B cell (primary cell): ENCODE measurements around the gene EDC3. TPM values are rescaled to one million over a fixed set of nuclear protein-coding genes. Genes with fewer than 3 reads are reported as not detected.
A peak's percentile ranks its signal among the peaks of the same experiment; 100 is the strongest.

Source experiments
- ATAC-seq: fragments of 200-7000 bp; cut with Tn5 transposase; one replicate; pipeline ENCODE4 v1.10.0; 2021; ENCODE audit warnings: low read depth, mild to moderate bottlenecking, moderate number of reproducible peaks, moderate library complexity
- CTCF ChIA-PET: fragments of 350-600 bp; sonication (Branson Sonifier 250); formaldehyde crosslinking; loops from one replicate; lab custom pipeline; 2021; ENCODE audit warnings: antibody characterized with exemption, inconsistent platforms; lab: Charles Lee
- POLR2A ChIA-PET: fragments of 350-600 bp; sonication (Branson Sonifier 250); formaldehyde crosslinking; loops from one replicate; lab custom pipeline; 2021; ENCODE audit warnings: antibody characterized with exemption; lab: Charles Lee
- DNase-seq: peaks from one replicate; pipeline ENCODE4 v3.0.0; 2013
- H2AFZ ChIP-seq: 2 replicates; pipeline ENCODE4 v1.6.1; 2012; ENCODE audit warnings: mild to moderate bottlenecking, low read depth, low read length; ENCODE audit not compliant: insufficient read depth, poor library complexity, severe bottlenecking
- H3K27ac ChIP-seq, 2 donors: 1 replicate in 1 of 2; 2 replicates in 1 of 2; pipeline ENCODE4 v1.5.1; 2012 to 2013; ENCODE audit warnings: low read length in 2 of 2, mild to moderate bottlenecking in 2 of 2, moderate library complexity in 1 of 2
- H3K27me3 ChIP-seq, 4 experiments: fragments of 200-600 bp in 1 of 4; sonication (generic) in 1 of 4; replicated peaks in 1 of 4; 1 replicate in 2 of 4; 2 replicates in 2 of 4; pipeline versions ENCODE4 v1.6.1 to v1.7.0; 2013 to 2016; ENCODE audit warnings: low read length in 3 of 4, mild to moderate bottlenecking in 2 of 4, mixed read lengths in 1 of 4, moderate library complexity in 1 of 4; ENCODE audit not compliant: insufficient read depth in 4 of 4, control insufficient read depth in 3 of 4; ENCODE audit errors: control extremely low read depth in 1 of 4
- H3K36me3 ChIP-seq, 2 experiments: replicated peaks in 1 of 2; 1 replicate in 1 of 2; 2 replicates in 1 of 2; pipeline versions ENCODE4 v1.6.1 to v1.7.1; 2013; ENCODE audit warnings: low read length in 1 of 2; ENCODE audit not compliant: insufficient read depth in 2 of 2, control insufficient read depth in 1 of 2; ENCODE audit errors: control extremely low read depth in 1 of 2, extremely low read depth in 1 of 2
- H3K4me1 ChIP-seq, 2 donors: fragments of 200-600 bp in 1 of 2; sonication (generic) in 1 of 2; 1 replicate in 1 of 2; 2 replicates in 1 of 2; pipeline versions ENCODE4 v1.5.1 to v1.6.1; 2013 to 2017; ENCODE audit warnings: low read length in 2 of 2; ENCODE audit not compliant: control insufficient read depth in 2 of 2, insufficient read depth in 2 of 2
- H3K4me2 ChIP-seq: replicated peaks from 2 replicates; pipeline ENCODE3; 2012; ENCODE audit warnings: mild to moderate bottlenecking, low read depth, low read length; ENCODE audit not compliant: poor library complexity, severe bottlenecking
- H3K4me3 ChIP-seq, 5 experiments: fragments of 200-600 bp in 1 of 5; sonication (generic) in 1 of 5; 1 replicate in 3 of 5; 2 replicates in 2 of 5; pipeline versions ENCODE4 v1.5.1 to v1.7.0; 2011 to 2016; ENCODE audit warnings: low read length in 4 of 5, mild to moderate bottlenecking in 4 of 5, low read depth in 2 of 5, control low read depth in 1 of 5, moderate library complexity in 1 of 5; ENCODE audit not compliant: insufficient read depth in 1 of 5; ENCODE audit errors: control extremely low read depth in 1 of 5, extremely low read depth in 1 of 5
- H3K79me2 ChIP-seq: fragments of 200-600 bp; sonication (generic); one replicate; pipeline ENCODE4 v1.6.0; 2016; ENCODE audit warnings: low read length; ENCODE audit not compliant: control insufficient read depth, insufficient read depth
- H3K9ac ChIP-seq: fragments of 200-600 bp; sonication (generic); 2 replicates; pipeline ENCODE4 v1.6.1; 2017; ENCODE audit warnings: mild to moderate bottlenecking, low read length, moderate library complexity
- H3K9me3 ChIP-seq, 3 donors: one replicate each; pipeline versions ENCODE4 v1.6.1 to v1.7.1; 2013; ENCODE audit warnings: low read length in 2 of 3; ENCODE audit not compliant: control insufficient read depth in 2 of 3, insufficient read depth in 1 of 3; ENCODE audit errors: control extremely low read depth in 1 of 3
- H4K20me1 ChIP-seq: 2 replicates; pipeline ENCODE4 v1.6.0; 2012; ENCODE audit warnings: mild to moderate bottlenecking, low read length; ENCODE audit not compliant: insufficient read depth, control insufficient read depth, poor library complexity, severe bottlenecking
- H3K27ac Mint-ChIP-seq: one replicate; pipeline ENCODE4 v1.8.0; 2021; ENCODE audit warnings: mixed read lengths
- H3K27me3 Mint-ChIP-seq: one replicate; pipeline ENCODE4 v1.8.0; 2021; ENCODE audit warnings: mixed read lengths
- H3K4me1 Mint-ChIP-seq: one replicate; pipeline ENCODE4 v1.8.0; 2021; ENCODE audit warnings: mixed read lengths
- H3K4me3 Mint-ChIP-seq: one replicate; pipeline ENCODE4 v1.8.0; 2021; ENCODE audit warnings: mixed read lengths
- H3K9me3 Mint-ChIP-seq: one replicate; pipeline ENCODE4 v1.8.0; 2022; ENCODE audit warnings: mixed read lengths; ENCODE audit not compliant: insufficient read depth
- EZH2 ChIP-seq: IDR thresholded peaks from 2 replicates; pipeline ENCODE4 v1.6.1; 2012; ENCODE audit warnings: borderline replicate concordance, low read depth, mild to moderate bottlenecking, moderate library complexity, low read length; ENCODE audit not compliant: insufficient read depth, poor library complexity, severe bottlenecking
- WGBS: methylation state at CpG from one replicate; pipeline ENCODE4 v1.1.5; 2013; ENCODE audit warnings: missing lambda C conversion rate; ENCODE audit not compliant: insufficient coverage; 5-methylcytosine and 5-hydroxymethylcytosine counted together
- intact Hi-C: fragments of 100-400 bp; cut with micrococcal nuclease; formaldehyde crosslinking; loops from one replicate; pipeline ENCODE4 v1.10.0; 2022
- polyA plus RNA-seq: library from polyadenylated mRNA; depleted of rRNA; stranded (reverse); fragments of >200 nt; gene quantifications from 2 replicates; pipeline ENCODE4 v1.2.3, GENCODE V29; 2012
- total RNA-seq, 2 donors: library from RNA; stranded (reverse); fragments of 120-200 nt in 1 of 2; gene quantifications; 1 replicate in 1 of 2; 2 replicates in 1 of 2; pipeline versions ENCODE4 v1.2.3 to v1.2.4, GENCODE V29; 2013 to 2022
- TF ChIP-seq, protein P1 (sequence below): fragments of 200-600 bp; IDR thresholded peaks from one replicate; pipeline ENCODE4 v1.8.0; 2022; ENCODE audit warnings: antibody characterized with exemption, mild to moderate bottlenecking

EDC3 gene
- total and polyA plus RNA-seq, 2 donors (not counting 1 experiment from before 2014, with no cell fraction given) = 16.9 to 55.4 TPM

DNA sequence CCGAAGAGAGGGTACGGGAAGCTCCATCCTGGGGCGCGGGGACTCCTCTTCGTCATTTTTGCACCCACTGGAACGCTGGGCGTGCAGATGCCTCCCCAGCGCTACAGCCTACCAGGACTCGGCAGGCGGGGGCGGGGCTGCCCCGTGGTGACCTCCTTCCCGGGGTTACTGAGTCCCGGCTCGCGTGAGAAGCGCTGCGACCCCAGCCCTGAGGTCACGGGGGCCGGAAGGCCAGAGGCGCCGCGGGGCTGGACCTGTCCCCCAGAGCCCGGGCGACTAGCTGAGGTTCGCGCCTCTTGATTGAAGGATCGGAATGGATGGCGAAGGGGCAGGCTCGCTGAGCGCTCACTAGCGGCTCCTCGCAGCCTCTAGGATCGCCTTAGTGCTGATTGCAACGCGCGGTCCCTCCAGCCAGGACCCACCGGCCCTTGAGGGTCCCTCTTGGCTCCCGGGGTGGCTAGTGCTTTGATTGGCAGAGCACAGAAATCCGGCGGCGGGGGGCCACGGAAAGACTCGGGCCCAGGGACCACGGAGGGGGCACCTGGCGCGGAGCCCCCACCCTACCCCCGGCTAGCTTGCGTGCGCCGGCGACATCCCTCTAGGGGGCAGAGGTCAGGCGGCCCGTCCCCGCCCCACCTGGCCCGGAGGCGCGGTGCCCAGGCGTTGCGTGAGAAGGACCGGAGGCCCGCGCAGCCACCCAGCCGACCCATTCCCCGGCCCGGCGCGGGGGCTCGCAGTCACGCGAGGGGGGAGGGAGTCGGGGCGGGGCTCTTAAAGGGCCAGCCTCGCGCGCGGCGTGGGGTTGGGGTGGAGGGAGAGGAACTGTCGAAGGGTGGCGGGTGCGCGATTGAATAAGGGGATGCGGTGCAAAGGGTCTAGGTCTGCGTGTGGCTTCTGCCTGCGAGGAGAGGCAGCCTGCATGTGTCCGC is 30.3 kb upstream of the EDC3 start:
- H3K4me1 Mint-ChIP-seq = peaks cover 15% of the 10 kb centered on the region
- Histone ChIP-seq H3K4me1 (peaks cover 14 to 16% of the 10 kb centered on the region in 2 donors), H3K4me3 (peak overlapping the region in 4 of 5 experiments; percentile 38 to 62 (median 56)), H3K79me2 (no peaks in the 10 kb centered on the region), H3K9ac (peak overlapping the region; percentile 66), H3K9me3 (peaks cover 0 to 19% (median 0%) of the 10 kb centered on the region in 3 donors), H2AFZ (peak overlapping the region; percentile 82), H3K36me3 (no peaks in the 10 kb centered on the region), H3K4me2 (peak overlapping the region; percentile 98), H4K20me1 (no peaks in the 10 kb centered on the region), H3K27ac (no peak overlapping the region), H3K27me3 (peaks cover 0 to 45% (median 22%) of the 10 kb centered on the region in 4 experiments)
- no peaks in the 10 kb centered on the region for H3K9me3 Mint-ChIP-seq
- DNase-seq (peak; percentile 52), ATAC-seq (peak; percentile 62)
- CTCF ChIA-PET = interaction anchor here (0.6 to 2.0 kb wide), 3 partner anchors 42 to 91 kb away, joined by 4 to 8 read pairs (median 4); no protein-coding TSS in a partner anchor
- POLR2A ChIA-PET = no interaction called here
- H3K27me3 Mint-ChIP-seq = peaks cover 53% of the 10 kb centered on the region
- TF ChIP-seq, protein P1, sequence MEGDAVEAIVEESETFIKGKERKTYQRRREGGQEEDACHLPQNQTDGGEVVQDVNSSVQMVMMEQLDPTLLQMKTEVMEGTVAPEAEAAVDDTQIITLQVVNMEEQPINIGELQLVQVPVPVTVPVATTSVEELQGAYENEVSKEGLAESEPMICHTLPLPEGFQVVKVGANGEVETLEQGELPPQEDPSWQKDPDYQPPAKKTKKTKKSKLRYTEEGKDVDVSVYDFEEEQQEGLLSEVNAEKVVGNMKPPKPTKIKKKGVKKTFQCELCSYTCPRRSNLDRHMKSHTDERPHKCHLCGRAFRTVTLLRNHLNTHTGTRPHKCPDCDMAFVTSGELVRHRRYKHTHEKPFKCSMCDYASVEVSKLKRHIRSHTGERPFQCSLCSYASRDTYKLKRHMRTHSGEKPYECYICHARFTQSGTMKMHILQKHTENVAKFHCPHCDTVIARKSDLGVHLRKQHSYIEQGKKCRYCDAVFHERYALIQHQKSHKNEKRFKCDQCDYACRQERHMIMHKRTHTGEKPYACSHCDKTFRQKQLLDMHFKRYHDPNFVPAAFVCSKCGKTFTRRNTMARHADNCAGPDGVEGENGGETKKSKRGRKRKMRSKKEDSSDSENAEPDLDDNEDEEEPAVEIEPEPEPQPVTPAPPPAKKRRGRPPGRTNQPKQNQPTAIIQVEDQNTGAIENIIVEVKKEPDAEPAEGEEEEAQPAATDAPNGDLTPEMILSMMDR = peak; percentile 16
- TF ChIP-seq EZH2 = peak; percentile 45
- peak overlapping the region; percentile 46 for H3K27ac Mint-ChIP-seq
- intact Hi-C loops = loop anchor here (2.0 kb wide), 1 partner anchor 29 kb away; the partner anchor contains the start of gene EDC3
- H3K4me3 Mint-ChIP-seq = peak overlapping the region; percentile 83
- WGBS = 3% methylated on average over 84 of the region's 86 CpGs
